ENCODE data around the gene NDOR1. TPM values are rescaled to one million over a fixed set of nuclear protein-coding genes. Genes with fewer than 3 reads are reported as not detected.
A peak's percentile ranks its signal among the peaks of the same experiment; 100 is the strongest.

The NDOR1 gene
- polyA plus RNA-seq (ENCODE audit: low read depth in 6 of 6) = 1 to 10 TPM; 4.4 to 9.3 (median 5.2) TPM

- Mint-ChIP-seq H3K27ac (peak within 1 kb of the TSS; percentile 92 to 98 (median 96)), H3K4me3 (peak within 1 kb of the TSS; percentile 92 to 97 (median 93)), H3K36me3 (no peaks in the 10 kb centered on the region), H3K4me1 (peaks cover 32 to 71% (median 55%) of the 10 kb centered on the region in 3 donors), H3K27me3 (no peaks in the 10 kb centered on the region), H3K9me3 (no peaks in the 10 kb centered on the region)
- ATAC-seq (ENCODE audit: low read depth in 2 of 2) = peak; percentile 61 to 64
- DNase-seq = peak; percentile 93
Observed at GRCh38 chr9:137205126-137206069, at the start of gene NDOR1, which contains the start of gene TMEM203. NDOR1 (plus strand) TSS chr9:137205700; CDS start chr9:137205778, 78 bp downstream. TMEM203 (minus strand) TSS chr9:137205648; CDS start chr9:137205414, 234 bp downstream.

DNA sequence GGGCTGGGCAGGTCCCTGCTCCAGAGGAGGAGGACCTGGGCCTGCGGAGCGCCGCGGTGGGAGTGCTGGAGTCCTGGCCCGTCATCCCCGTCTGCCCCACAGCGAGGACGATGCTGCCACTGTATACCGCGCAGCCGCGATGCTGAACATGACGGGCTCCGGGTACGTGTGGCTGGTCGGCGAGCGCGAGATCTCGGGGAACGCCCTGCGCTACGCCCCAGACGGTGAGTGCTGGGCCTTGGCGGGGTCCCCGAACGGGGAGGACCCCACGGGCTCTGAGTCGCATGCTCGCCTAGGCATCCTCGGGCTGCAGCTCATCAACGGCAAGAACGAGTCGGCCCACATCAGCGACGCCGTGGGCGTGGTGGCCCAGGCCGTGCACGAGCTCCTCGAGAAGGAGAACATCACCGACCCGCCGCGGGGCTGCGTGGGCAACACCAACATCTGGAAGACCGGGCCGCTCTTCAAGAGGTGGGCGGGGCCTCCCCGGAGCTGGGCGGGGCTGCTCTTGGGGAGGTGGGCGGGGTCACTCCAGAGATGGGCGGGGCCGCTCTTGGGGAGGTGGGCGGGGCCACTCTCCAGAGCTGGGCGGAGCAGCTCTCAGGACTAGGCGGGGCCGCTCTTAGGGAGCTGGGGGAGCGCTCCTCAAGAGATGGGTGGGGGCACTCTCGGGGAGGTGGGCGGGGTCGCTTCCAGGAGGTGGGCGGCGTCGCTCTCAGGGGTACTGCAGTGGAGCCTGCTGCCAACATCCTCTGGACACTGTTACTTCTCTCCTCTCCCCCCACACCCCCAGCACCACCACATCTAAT is 48.7 kb upstream of the NDOR1 start:
- Mint-ChIP-seq H3K4me1 (peaks cover 15 to 30% (median 18%) of the 10 kb centered on the region in 3 donors), H3K27ac (peak overlapping the region in 2 of 6 donors; percentile 38 to 41), H3K9me3 (no peaks in the 10 kb centered on the region)

GRCh38 chr9:137157618-137158415 is 47.7 kb upstream of the NDOR1 start:
- peak overlapping the region in 2 of 6 donors; percentile 41 to 77 for H3K27ac Mint-ChIP-seq

More for the DNA sequence above, 48.7 kb upstream of the NDOR1 start:
- no peaks in the 10 kb centered on the region for H3K36me3 Mint-ChIP-seq
- DNase-seq (peak; percentile 36), ATAC-seq (ENCODE audit: low read depth in 2 of 2) (peak; percentile 67)
- H3K4me3 Mint-ChIP-seq = peak overlapping the region in 6 of 8 donors; percentile 35 to 86 (median 60)
- peaks cover 30 to 65% (median 33%) of the 10 kb centered on the region in 3 donors for H3K27me3 Mint-ChIP-seq

DNA sequence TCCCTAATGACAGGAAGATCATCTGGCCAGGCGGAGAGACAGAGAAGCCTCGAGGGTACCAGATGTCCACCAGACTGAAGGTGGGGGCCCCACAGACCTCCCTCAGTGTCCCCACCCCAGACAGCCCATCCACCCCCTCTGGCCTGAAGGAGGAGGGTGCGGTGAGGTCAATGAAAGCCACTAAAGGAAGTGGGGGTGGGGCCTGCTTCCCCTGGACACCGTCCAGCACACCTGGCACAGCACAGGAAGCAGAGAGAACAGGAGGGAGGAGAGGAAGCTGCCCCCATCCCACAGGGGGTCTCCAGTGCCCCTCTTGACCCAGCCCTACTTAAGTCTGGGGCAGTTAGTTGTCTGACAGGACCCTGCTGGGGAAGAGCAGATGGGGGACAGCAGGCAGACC is 46.9 kb upstream of the NDOR1 start:
- H3K4me3 Mint-ChIP-seq = peak overlapping the region in 1 of 8 donors; percentile 12
- peaks cover 30 to 75% (median 45%) of the 10 kb centered on the region in 3 donors for H3K27me3 Mint-ChIP-seq
- H3K4me1 Mint-ChIP-seq = peaks cover 17 to 30% (median 19%) of the 10 kb centered on the region in 3 donors
- H3K27ac Mint-ChIP-seq = peak overlapping the region in 1 of 6 donors; percentile 31
- ATAC-seq (ENCODE audit: low read depth in 2 of 2) (no peak), DNase-seq (no peak)
- no peaks in the 10 kb centered on the region for H3K9me3 Mint-ChIP-seq
- no peaks in the 10 kb centered on the region for H3K36me3 Mint-ChIP-seq

More at GRCh38 chr9:137157618-137158415, 47.7 kb upstream of the NDOR1 start:
- peak overlapping the region in 5 of 8 donors; percentile 6 to 47 (median 32) for H3K4me3 Mint-ChIP-seq
- ATAC-seq (ENCODE audit: low read depth in 2 of 2) (no peak), DNase-seq (no peak)
- H3K36me3 Mint-ChIP-seq = no peaks in the 10 kb centered on the region
- H3K9me3 Mint-ChIP-seq = no peaks in the 10 kb centered on the region
- H3K27me3 Mint-ChIP-seq = peaks cover 30 to 69% (median 37%) of the 10 kb centered on the region in 3 donors
- H3K4me1 Mint-ChIP-seq = peaks cover 17 to 30% (median 17%) of the 10 kb centered on the region in 3 donors

GRCh38 chr9:137159105-137160053 is 46.1 kb upstream of the NDOR1 start:
- no peak for DNase-seq
- no peak for ATAC-seq (ENCODE audit: low read depth in 2 of 2)
- Mint-ChIP-seq H3K4me1 (peaks cover 17 to 30% (median 19%) of the 10 kb centered on the region in 3 donors), H3K27me3 (peaks cover 30 to 80% (median 49%) of the 10 kb centered on the region in 3 donors), H3K9me3 (no peaks in the 10 kb centered on the region), H3K27ac (peak overlapping the region in 4 of 6 donors; percentile 31 to 89 (median 36)), H3K4me3 (peak overlapping the region in 2 of 8 donors; percentile 3 to 17), H3K36me3 (no peaks in the 10 kb centered on the region)

GRCh38 chr9:137160054-137160425 is 45.5 kb upstream of the NDOR1 start:
- Mint-ChIP-seq H3K36me3 (no peaks in the 10 kb centered on the region), H3K27ac (peak overlapping the region in 1 of 6 donors; percentile 89), H3K4me1 (peaks cover 17 to 30% (median 19%) of the 10 kb centered on the region in 3 donors), H3K4me3 (no peak overlapping the region), H3K9me3 (no peaks in the 10 kb centered on the region), H3K27me3 (peaks cover 26 to 81% (median 56%) of the 10 kb centered on the region in 3 donors)
- ATAC-seq (ENCODE audit: low read depth in 2 of 2) (no peak), DNase-seq (no peak)

GRCh38 chr9:137160716-137161557 is 44.6 kb upstream of the NDOR1 start:
- ATAC-seq (ENCODE audit: low read depth in 2 of 2) = peak in 1 of 2 donors; percentile 12
- Mint-ChIP-seq H3K9me3 (no peaks in the 10 kb centered on the region), H3K27me3 (peaks cover 23 to 81% (median 65%) of the 10 kb centered on the region in 3 donors), H3K27ac (no peak overlapping the region), H3K4me3 (no peak overlapping the region), H3K4me1 (peaks cover 17 to 30% (median 19%) of the 10 kb centered on the region in 3 donors), H3K36me3 (no peaks in the 10 kb centered on the region)
- DNase-seq = no peak

GRCh38 chr9:137161558-137162486 is 43.7 kb upstream of the NDOR1 start:
- no peaks in the 10 kb centered on the region for H3K36me3 Mint-ChIP-seq
- peak overlapping the region in 2 of 8 donors; percentile 20 to 47 for H3K4me3 Mint-ChIP-seq

DNA sequence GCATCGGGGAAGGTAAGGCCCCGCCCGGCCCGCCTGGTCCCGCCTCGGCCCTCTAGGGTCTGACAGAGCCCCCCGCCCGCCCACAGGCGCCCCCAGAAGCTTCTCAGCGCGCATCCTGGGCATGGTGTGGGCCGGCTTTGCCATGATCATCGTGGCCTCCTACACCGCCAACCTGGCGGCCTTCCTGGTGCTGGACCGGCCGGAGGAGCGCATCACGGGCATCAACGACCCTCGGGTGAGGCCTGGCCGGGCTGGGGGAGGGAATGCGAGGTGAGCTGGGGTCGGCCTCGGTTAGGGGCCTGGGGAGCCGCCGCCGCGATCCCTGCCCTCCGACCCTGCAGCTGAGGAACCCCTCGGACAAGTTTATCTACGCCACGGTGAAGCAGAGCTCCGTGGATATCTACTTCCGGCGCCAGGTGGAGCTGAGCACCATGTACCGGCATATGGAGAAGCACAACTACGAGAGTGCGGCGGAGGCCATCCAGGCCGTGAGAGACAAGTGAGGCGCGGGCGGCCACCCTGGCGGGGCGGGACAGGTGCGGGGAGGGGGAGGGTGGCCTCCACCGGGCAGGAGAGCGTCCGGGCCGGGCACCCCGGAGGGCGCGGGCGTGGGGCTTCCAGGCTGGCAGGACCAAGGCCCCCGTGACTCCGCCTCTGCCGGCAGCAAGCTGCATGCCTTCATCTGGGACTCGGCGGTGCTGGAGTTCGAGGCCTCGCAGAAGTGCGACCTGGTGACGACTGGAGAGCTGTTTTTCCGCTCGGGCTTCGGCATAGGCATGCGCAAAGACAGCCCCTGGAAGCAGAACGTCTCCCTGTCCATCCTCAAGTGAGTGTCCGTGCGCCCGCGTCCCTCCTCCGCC is 42.8 kb upstream of the NDOR1 start:
- Mint-ChIP-seq H3K27me3 (peaks cover 19 to 73% (median 67%) of the 10 kb centered on the region in 3 donors), H3K9me3 (peaks cover 0 to 1% (median 0%) of the 10 kb centered on the region in 7 donors), H3K4me3 (peak overlapping the region in 2 of 8 donors; percentile 48 to 57), H3K27ac (no peak overlapping the region), H3K36me3 (no peaks in the 10 kb centered on the region), H3K4me1 (peaks cover 15 to 19% (median 18%) of the 10 kb centered on the region in 3 donors)
- peak; percentile 40 to 60 for ATAC-seq (ENCODE audit: low read depth in 2 of 2)
- DNase-seq = no peak

More at GRCh38 chr9:137161558-137162486, 43.7 kb upstream of the NDOR1 start:
- no peak for DNase-seq
- no peak overlapping the region for H3K27ac Mint-ChIP-seq
- no peak for ATAC-seq (ENCODE audit: low read depth in 2 of 2)
- peaks cover 19 to 21% (median 19%) of the 10 kb centered on the region in 3 donors for H3K4me1 Mint-ChIP-seq
- peaks cover 0 to 1% (median 0%) of the 10 kb centered on the region in 7 donors for H3K9me3 Mint-ChIP-seq
- H3K27me3 Mint-ChIP-seq = peaks cover 23 to 81% (median 74%) of the 10 kb centered on the region in 3 donors

Data from naive B cell (primary cell).